GM21447 (cell line): ENCODE results near the gene ADK.
"Not testable (repeated sequence)": the region's sequence is repeated elsewhere in the genome, so short reads cannot be mapped to it uniquely, and the experiment has no call there.

ENCODE experiments used
- ATAC-seq: cut with Tn5 transposase; IDR thresholded peaks from one replicate; pipeline ENCODE4 v1.9.1; 2021; ENCODE audit not compliant: unreplicated experiment

ADK gene

DNA sequence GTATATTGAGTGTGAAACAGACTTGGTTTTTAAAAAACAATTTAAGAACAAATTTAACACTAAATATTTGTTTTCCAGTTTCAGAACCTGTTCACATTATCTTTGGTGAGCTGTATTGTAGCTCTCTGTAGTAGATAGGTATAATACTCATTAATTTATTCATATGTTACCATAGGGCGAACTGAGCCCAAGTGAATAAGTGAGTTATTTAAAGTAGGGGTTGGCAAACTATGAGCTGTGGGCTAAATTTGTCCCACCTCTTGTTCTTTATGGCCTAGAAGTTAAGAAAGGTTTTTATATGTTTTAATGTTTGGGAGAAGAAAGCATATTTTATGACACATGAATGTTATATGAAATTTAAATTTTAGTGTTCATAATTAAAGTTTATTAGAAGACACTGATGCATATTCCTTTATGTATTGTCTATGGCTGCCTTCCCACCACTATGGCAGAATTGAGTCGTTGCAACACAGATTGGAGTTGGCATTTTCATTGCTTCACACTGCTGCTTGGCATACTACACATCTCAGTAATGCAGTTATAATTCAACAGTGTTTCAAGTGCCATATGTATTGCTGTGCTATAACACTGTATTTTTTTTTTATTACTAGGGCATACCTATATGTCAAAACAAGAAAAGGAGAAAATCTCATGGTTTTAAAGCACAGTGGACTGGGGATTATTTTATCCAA is 146.5 kb downstream of the ADK start:
- no peak for ATAC-seq

DNA sequence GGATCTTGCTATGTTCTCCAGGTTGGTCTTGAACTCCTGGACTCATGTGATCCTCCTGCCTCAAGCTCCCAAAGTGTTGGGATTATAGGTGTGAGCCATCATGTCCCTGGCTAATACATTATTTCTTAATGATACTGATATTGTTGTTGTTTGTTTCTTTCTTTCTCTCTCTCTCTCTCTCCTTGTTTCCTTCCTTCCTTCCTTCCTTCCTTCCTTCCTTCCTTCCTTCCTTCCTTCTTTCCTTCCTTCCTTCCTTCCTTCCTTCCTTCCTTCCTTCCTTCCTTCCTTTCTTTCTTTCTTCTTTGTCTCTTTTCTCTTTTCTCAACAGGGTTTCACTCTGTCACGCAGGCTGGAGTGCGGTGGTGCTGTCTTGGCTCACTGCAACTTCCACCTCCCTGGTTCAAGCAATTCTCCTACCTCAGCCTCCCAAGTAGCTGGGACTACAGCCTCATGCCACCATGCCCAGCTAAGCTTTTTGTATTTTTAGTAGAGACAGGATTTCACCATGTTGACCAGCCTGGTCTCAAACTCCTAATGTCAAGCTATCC is 149.1 kb downstream of the ADK start:
- not testable (repeated sequence) for ATAC-seq

DNA sequence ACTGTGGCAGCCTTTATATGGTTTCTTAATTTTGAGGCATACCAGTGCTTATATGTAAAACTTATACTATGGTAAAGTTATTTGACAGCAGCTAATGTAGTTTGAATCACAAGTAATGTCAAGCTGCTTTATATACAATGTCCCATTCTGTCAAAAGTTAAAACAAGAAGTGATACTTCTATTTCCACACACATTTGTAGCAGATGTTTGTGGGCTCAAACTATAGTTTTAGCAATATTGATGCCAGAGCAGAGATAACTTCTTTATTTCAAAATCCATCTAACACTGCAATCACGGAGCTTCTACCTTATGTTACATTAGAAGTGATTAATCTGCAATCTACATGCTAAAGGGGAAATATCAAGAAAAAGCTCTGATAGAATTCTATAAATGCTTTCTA is 149.6 kb downstream of the ADK start:
- ATAC-seq: no peak

DNA sequence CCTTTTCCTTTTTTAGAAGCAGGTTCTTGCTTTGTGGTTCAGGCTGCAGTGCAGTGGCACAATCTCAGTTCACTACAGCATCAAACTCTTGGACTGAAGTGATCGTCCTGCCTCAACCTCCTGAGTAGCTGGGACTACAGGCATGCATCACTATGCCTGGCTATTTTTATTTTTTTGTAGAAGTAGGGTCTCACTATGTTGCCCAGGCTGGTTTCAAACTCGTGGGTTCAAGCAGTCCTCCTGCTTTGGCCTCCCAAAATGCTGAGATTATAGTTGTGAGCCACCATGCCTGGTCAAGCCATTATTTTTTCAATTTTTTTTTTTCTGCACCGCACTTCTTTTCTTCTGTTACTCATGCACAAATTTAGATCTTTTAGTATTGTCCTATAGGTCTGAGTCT is 154.7 kb downstream of the ADK start:
- no peak for ATAC-seq

DNA sequence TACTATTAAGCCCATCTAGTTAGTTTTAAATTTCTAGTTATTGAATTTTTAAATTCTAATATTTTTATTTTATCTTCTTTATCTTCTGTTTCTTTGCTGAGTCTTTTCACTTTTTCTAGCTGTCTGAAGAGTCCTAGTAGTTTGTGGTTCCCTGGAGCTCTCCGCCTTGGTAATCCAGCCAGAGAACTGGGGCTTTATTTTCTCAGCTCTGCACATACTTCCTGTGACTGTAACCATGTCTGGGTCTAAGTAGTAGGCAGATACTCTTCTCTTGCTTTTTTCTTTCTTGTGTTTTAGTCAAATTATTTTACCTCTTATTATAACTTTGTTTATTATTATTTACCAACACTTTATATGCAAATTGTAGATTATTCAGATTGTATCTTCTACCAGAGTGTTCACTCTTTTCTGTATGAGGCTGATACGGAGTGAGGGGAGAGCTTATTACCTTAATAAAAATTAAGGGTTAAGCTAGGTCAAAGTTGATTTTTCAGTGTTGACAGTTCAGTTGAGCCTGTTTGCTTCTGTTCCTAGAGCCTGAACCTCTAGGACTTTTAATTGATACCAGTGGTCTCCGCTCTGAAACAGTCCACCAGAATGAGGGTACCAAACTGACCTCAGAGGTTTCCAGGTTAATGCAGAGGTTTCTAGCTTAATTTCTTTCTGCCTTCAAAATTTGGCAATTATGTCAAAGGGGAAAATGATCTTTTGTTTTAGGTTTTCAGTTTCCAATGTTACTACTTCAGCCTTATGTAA is 155.4 kb downstream of the ADK start:
- no peak for ATAC-seq

DNA sequence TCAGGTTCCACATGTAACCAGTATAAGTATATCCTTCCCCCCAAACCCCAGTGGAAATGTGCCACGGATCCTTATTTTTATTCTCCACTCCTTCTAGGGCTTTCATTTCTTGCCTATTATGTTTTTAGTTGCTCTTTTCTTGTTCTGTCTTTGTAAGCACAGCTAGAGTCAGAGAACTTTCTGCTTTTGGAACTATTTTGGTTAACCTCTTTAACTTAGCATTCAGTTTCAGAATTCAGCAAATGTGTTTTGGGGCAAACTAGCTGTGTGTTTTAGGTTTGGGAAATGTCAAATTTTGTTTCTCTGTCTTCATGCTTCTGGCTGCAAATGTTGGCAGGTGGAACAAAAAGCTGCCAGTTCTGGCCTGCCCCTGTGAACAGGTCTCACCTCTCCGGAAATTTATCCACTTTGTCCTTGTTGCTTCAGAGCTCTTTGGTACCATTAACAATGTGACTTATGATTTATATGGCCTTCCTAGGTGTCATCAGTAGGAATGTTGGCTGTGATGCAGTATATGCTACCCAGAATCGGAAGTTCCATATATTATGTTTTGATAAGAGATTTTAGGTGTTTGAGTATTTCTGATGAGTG is 156.1 kb downstream of the ADK start:
- ATAC-seq: no peak

DNA sequence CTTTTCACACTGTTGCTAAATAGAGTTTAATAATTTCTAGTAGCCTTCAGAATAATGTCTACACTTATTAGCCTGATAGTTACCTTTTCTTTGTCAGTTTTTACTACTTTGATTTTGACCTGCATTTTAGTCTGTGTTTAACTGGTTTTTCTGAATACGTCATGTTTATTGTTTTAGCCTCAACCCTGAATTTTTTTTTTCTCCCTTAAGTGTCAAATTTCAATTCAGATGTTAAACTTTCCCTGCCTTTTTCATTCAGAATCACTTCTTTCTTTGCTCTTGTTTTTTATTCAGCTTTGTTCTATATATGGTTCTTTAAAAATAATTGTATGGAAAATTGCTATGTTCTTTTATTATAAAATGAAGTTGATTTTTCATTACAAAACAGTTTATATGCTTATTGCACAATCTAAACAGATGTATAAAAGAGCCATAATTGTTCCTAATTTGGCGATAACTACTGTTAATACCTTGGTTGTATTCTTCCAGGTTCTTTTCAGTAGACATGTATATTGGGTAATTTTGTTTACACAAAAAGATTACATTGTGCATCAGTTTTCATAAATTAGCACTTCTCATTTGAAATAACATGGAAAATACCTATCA is 159.7 kb downstream of the ADK start:
- ATAC-seq: no peak

DNA sequence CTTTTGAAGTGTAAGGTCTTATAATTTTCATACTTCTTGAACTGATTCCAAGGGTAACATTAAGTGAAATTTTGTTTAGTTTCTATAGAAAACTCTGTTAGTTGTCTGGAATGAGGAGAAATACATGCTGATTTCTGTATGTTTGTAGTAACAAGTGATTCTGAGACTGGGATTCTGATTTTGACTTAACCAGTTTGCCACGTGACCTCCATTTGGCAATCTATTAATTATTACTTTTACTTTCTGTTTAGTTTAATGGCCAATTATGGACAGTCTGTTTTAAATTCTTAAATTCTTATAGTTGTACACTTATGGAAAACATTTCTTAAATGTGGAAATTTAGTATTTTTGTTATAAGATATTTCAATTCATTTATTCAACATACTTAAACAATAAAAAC is 163.1 kb downstream of the ADK start:
- ATAC-seq: no peak

DNA sequence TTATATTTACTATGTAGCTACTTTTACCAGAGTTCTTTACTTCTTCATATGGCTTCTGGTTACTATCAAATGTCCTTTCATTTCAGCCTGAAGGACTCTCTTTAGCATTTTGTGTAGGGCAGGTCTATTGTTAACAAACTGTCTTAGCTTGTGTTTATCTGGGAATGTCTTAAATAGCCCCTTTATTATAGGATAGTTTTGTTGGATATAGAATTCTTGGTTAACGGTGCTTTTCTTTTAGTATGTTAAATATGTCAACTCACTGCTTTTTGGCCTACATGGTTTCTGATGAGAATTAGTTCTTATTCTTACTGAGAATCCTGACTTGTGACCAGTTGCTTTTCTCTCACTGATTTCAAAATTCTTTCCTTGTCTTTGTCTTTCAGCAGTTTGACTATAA is 169.0 kb downstream of the ADK start:
- ATAC-seq: no peak

DNA sequence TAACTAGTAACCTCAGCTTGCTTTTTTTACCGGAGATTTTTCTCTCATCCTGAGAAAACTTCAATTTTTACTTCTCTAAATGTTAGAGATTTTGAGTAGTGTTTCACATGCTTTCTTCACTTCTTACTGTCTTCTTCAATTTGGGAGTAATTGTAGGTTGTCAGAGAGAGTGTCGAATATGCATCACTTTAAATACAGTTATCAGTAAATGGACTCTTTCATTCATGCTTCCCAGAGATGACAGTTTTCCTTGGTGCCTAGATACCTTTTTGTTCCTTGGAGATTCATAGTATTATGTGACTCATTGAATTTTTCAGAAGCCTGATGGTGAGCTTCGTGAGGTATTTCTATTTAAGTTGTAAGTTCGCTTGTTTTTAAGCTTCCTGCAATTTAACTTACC is 169.7 kb downstream of the ADK start:
- no peak for ATAC-seq

DNA sequence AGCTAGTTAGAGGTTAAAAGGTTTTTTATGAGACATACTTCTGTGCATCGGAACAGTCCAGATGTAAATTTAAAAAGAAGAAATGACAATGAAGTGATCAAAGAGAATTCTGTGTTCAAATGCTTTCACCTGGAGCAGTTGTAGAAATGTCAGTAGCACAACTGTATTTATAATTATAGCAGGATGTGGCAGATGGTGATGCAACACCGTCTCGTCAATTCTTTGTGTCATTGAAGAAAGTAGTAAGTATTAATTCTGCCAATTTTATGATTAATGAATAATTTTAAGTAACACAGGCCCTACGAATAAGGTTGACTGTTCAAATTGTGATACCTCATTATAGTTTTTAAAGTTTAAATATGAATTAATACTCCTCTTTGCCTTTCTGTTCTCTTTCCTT is 171.1 kb downstream of the ADK start:
- ATAC-seq: no peak

DNA sequence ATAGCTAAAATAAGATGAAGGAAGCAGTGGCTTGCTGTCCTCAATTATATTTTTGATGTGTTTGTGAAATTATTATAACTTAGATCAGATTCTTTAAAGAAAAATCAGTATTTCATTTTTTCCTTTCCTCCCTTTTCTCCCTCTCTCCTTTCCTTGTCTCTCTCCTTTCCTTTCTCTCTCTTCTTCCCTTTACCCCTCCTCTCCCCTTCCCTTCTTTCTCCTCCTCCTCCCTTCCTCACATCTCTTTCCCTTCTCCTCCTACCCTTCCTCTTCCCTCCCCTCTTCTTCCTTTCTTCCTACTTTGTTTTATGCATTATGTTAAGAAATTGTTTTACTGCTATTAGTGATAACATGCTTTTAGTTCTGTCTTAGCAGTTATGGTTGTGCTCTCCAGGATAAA is 171.5 kb downstream of the ADK start:
- ATAC-seq: no peak

DNA sequence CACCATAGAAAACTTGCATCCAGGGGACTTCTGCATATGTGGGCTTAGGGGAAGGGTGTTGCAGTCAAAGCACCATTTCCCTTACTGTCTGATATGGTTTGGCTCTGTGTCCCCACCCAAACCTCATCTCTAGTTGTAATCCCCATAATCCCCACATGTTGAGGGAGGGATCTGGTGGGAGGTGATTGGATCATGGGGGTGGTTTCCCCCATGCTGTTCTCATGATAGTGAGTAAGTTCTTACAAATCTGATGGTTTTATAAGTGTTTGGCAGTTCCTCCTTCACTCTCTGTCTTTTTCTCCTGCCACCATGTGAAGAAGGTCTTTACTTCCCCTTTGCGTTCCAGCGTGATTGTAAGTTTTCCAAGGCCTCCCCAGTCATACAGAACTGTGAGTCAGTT is 177.4 kb downstream of the ADK start:
- no peak for ATAC-seq

DNA sequence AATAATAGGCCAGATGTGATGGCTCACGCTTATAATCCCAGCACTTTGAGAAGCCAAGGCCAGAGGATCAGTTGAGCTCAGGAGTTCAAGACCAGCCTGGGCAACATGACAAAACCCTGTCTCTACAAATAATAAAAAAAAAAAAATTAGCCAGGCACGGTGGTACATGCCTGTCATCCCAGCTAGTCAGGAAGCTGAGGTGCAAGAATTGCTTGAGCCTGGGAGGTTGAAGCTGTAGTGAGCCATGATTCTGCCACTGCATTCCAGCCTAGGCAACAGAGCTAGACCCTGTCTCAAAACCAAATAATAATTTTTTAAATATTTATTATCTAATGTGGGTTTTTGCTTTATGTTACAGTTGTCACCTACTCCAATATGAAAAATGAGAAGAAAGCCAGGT is 178.9 kb downstream of the ADK start:
- no peak for ATAC-seq

DNA sequence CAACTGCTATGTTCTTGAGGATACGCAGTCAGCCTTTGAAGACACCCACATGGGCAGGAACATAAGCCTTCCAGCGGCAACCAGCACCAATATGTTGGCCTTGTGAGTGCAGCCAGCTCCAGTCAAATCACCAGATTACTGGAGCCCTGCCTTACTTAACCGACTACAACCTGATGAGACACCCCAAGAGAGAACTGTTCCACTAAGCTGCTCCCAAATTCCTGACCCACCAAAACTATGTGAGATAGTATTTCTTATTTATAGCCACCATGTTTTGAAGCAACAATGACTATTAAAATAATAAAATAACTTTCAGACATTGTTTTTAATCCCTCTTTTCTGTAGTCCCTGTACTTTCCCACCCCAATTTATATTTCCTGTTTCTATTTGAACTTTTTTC is 179.6 kb downstream of the ADK start:
- no peak for ATAC-seq

DNA sequence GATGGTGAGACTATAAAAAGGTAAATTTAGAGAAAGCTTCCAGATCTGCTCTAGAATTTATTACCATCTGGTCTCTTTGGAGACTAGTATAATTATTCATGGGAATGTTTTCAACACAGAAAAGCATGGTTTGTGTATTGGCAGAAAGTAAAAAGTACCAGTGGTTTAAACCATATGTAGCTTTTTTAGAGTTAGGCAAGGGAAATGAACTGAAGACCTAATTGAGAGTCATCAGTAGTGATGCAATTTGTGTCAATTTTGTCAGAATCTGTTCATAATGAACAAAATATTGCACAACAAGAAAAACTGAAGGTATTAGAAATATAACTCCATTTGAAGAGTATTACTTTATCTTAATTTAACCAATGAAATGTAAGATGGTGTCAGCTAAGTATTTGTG is 181.4 kb downstream of the ADK start:
- ATAC-seq: no peak

DNA sequence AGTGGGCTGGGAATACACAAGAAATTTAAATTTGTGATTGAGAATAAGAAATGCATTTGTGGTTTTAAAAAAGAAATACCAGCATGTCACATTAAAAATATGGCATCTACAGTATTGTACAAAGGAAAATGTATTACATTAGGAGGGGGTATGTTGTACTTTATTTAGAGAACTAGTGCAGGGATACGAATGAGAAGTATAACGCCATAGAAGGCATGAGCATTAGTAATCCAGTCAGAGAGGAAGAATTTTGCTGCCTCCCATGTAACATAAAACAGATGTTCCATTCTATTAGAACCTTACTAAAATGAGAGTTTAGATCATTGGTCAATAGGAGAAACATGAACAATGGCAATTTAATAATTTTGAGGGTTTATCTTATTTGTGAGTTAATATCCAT is 182.2 kb downstream of the ADK start:
- no peak for ATAC-seq

DNA sequence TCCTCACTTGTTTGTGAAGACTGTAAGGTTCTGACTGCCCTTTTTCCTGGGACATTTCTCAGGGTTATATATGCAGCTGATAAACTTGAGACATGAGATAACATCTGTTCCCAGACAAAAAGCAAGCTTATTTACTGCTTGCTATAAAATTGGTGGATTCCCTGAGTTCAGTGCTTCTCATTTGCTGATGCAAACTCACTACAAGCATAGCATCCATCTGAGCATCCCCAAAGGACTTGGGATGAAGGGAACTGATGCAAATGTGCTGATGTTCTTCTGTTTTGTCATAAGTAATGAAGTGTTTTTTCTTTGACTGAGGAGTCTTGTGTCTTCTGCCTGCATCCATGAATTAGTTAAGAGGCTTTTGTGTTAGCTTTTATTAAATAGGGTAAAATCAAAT is 183.2 kb downstream of the ADK start:
- ATAC-seq: no peak

DNA sequence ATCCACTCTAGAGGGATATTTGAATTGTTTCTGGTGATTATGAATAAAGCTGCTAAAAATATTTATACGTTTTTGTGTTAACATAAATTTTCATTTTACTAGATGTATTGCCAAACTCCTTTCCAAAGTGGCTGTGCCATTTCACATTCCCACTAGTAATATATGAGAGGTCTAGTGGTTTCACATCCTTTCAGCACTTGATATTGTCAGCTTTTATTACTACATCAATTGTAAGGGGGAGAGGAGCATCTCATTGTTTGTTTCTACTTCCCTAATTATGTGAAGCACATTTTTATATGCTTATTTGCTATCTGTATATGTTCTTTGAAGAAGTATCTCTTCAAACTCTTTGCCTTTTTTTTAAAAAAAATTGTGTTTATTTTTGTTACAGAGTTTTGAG is 184.5 kb downstream of the ADK start:
- no peak for ATAC-seq

DNA sequence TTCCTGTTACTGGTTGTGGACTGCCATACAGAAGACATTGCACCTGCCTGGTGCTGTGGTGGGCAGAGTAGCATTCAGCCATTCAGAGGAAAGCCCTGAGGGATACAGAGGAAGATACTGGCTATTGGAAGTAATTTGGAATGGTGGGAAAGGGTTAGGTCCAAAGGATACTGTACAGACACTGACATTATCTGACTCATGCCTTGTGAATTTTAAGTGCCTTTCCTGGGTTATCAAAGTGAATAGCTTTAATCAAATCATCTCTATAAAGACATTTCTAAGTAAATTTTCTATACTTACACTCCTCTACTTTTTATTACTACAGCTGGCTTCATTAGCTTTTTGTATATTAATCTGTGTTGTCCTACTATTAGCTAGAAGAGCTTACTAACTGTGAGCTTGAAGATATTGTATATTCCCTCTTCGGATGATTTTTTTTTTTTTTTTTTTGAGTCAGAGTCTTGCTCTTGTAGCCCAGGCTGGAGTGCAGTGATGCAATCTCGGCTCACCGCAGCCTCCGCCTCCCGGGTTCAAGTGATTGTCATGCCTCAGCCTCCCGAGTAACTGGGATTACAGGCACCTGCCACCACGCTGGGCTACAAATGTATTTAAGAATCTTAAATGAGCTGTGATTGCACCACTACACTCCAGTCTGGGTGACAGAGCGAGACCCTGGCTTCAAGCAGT is 186.5 kb downstream of the ADK start:
- no peak for ATAC-seq

DNA sequence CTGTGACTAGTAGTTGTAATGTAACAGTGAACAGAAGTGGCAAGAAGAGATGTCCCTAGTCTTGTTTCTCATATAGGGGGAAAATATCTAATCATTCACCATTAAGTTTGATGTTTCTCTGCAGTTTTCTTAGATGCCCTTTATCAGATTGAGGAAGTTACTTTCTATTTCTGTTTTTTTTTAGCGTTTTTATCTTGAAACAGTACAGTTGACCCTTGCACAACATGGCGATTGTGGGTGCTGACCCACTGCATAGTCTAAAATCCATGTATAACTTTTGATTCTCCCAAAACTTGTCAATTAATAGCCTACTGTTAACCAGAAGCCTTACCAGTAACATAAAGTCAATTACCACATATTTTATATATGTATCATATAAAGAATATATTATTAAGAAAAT is 192.0 kb downstream of the ADK start:
- ATAC-seq: no peak
